ENCODE measurements around the gene AP2A2. TPM values are rescaled to one million over a fixed set of nuclear protein-coding genes. Genes with fewer than 3 reads are reported as not detected.

The AP2A2 gene
- total RNA-seq, 4 donors from 2014 or later: 70.5 to 130 (median 102) TPM

- H3K4me1 ChIP-seq: no peaks in the 10 kb centered on the region
- 68% methylated on average over 33 of the region's 36 CpGs; no CpG with 5 or more reads in 1 of the 2 donors for WGBS, 2 donors (ENCODE audit: low coverage in 1 of 2)
- no peaks in the 10 kb centered on the region for H3K9me3 ChIP-seq
- no peak overlapping the region for H3K4me3 ChIP-seq
- H3K27ac ChIP-seq: no peak overlapping the region
- TF ChIP-seq POLR2A (IDR thresholded peaks at IDR 0.05): no peak
- TF ChIP-seq CTCF (IDR thresholded peaks at IDR 0.05): no peak
- TF ChIP-seq EP300 (IDR thresholded peaks at IDR 0.05; ENCODE audit: low read depth): no peak
- no peak for TF ChIP-seq POLR2AphosphoS5 (IDR thresholded peaks at IDR 0.05)
- in situ Hi-C loops (cut with MboI; ENCODE audit: low pct_ligation_motif_present in 1 of 4, low pct_unique_long_range_greater_than_20kb in 1 of 4, low sequenced_read_pairs in 3 of 4) (loop anchor here in 3 of 4 donors (25.0 kb wide), 2 partner anchors 115 to 165 kb away; partner anchors contain the start of gene CHID1 (in 1 of the 3)), intact Hi-C loops (cut with DNase I; ENCODE audit: low total_unique reads) (no loop called here)
- DNase-seq: no peak
- no peaks in the 10 kb centered on the region for H3K36me3 ChIP-seq
- peaks cover 4% of the 10 kb centered on the region for H3K27me3 ChIP-seq
These were observed 102.0 kb downstream of the AP2A2 start for GRCh38 chr11:1027483-1028290.

GRCh38 chr11:1028291-1028540 lies 102.5 kb downstream of the AP2A2 start:
- DNase-seq: no peak
- no peak overlapping the region for H3K27ac ChIP-seq
- H3K36me3 ChIP-seq: no peaks in the 10 kb centered on the region
- intact Hi-C loops (cut with DNase I; ENCODE audit: low total_unique reads): no loop called here
- 61% methylated on average over 7 of the region's 17 CpGs; no CpG with 5 or more reads in 1 of the 2 donors for WGBS, 2 donors (ENCODE audit: low coverage in 1 of 2)
- H3K4me1 ChIP-seq: no peaks in the 10 kb centered on the region
- in situ Hi-C loops (cut with MboI; ENCODE audit: low pct_ligation_motif_present in 1 of 4, low pct_unique_long_range_greater_than_20kb in 1 of 4, low sequenced_read_pairs in 3 of 4): loop anchor here in 3 of 4 donors (25.0 kb wide), 2 partner anchors 116 to 166 kb away; partner anchors contain the start of gene CHID1 (in 1 of the 3)
- H3K9me3 ChIP-seq: no peaks in the 10 kb centered on the region
- TF ChIP-seq POLR2AphosphoS5 (IDR thresholded peaks at IDR 0.05) (no peak), EP300 (IDR thresholded peaks at IDR 0.05; ENCODE audit: low read depth) (no peak), CTCF (IDR thresholded peaks at IDR 0.05) (no peak), POLR2A (IDR thresholded peaks at IDR 0.05) (no peak)
- no peak overlapping the region for H3K4me3 ChIP-seq
- H3K27me3 ChIP-seq: peaks cover 4% of the 10 kb centered on the region

DNA sequence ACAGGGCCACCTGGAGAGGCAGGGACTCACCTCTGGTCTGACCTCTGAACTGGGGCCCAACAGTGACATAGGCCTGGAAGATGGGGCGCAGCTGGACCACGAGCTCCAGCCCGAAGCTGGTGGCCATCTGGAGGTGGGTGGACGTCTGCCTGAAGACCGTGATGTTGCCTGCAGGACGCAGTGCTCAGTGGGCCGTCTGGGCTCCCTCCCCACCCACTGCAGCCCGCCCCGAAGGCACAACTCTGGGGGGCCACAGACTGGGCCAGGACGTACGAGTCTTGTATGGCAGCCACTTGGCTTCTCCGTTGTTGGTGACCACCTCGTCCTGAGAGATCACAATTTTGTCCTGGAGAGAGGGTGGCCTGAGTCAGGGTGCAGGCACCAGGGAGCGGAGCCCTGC lies 102.9 kb downstream of the AP2A2 start:
- Histone ChIP-seq H3K36me3 (no peaks in the 10 kb centered on the region), H3K27ac (no peak overlapping the region), H3K4me3 (no peak overlapping the region), H3K9me3 (no peaks in the 10 kb centered on the region), H3K4me1 (no peaks in the 10 kb centered on the region), H3K27me3 (peaks cover 4% of the 10 kb centered on the region)
- DNase-seq: no peak
- intact Hi-C loops (cut with DNase I; ENCODE audit: low total_unique reads) (no loop called here), in situ Hi-C loops (cut with MboI; ENCODE audit: low pct_ligation_motif_present in 1 of 4, low pct_unique_long_range_greater_than_20kb in 1 of 4, low sequenced_read_pairs in 3 of 4) (loop anchor here in 3 of 4 donors (25.0 kb wide), 2 partner anchors 116 to 166 kb away; partner anchors contain the start of gene CHID1 (in 1 of the 3))
- 70% methylated on average over 14 of the region's 14 CpGs; no CpG with 5 or more reads in 1 of the 2 donors for WGBS, 2 donors (ENCODE audit: low coverage in 1 of 2)
- TF ChIP-seq CTCF (IDR thresholded peaks at IDR 0.05) (no peak), POLR2AphosphoS5 (IDR thresholded peaks at IDR 0.05) (no peak), EP300 (IDR thresholded peaks at IDR 0.05; ENCODE audit: low read depth) (no peak), POLR2A (IDR thresholded peaks at IDR 0.05) (no peak)

GRCh38 chr11:1029051-1029450 lies 103.4 kb downstream of the AP2A2 start:
- TF ChIP-seq POLR2AphosphoS5 (IDR thresholded peaks at IDR 0.05) (no peak), POLR2A (IDR thresholded peaks at IDR 0.05) (no peak), EP300 (IDR thresholded peaks at IDR 0.05; ENCODE audit: low read depth) (no peak), CTCF (IDR thresholded peaks at IDR 0.05) (no peak)
- H3K4me1 ChIP-seq: no peaks in the 10 kb centered on the region
- H3K9me3 ChIP-seq: no peaks in the 10 kb centered on the region
- H3K36me3 ChIP-seq: no peaks in the 10 kb centered on the region
- no peak for DNase-seq
- WGBS, 2 donors (ENCODE audit: low coverage in 1 of 2): 72% methylated on average over 21 of the region's 25 CpGs; no CpG with 5 or more reads in 1 of the 2 donors
- in situ Hi-C loops (cut with MboI; ENCODE audit: low pct_ligation_motif_present in 1 of 4, low pct_unique_long_range_greater_than_20kb in 1 of 4, low sequenced_read_pairs in 3 of 4): loop anchor here in 3 of 4 donors (25.0 kb wide), 2 partner anchors 117 to 167 kb away; partner anchors contain the start of gene CHID1 (in 1 of the 3)
- intact Hi-C loops (cut with DNase I; ENCODE audit: low total_unique reads): no loop called here
- no peak overlapping the region for H3K4me3 ChIP-seq
- H3K27me3 ChIP-seq: peaks cover 4% of the 10 kb centered on the region
- no peak overlapping the region for H3K27ac ChIP-seq
